AG08396 (cell line): ENCODE results near the gene TBC1D2B.
A peak's percentile ranks its signal among the peaks of the same experiment; 100 is the strongest.
"Not testable (repeated sequence)": the region's sequence is repeated elsewhere in the genome, so short reads cannot be mapped to it uniquely, and the experiment has no call there.

ENCODE experiments used
- DNase-seq: peaks from one replicate; pipeline ENCODE4 v3.0.0; 2012; ENCODE audit warnings: low spot score, mixed read lengths

Gene TBC1D2B

DNA sequence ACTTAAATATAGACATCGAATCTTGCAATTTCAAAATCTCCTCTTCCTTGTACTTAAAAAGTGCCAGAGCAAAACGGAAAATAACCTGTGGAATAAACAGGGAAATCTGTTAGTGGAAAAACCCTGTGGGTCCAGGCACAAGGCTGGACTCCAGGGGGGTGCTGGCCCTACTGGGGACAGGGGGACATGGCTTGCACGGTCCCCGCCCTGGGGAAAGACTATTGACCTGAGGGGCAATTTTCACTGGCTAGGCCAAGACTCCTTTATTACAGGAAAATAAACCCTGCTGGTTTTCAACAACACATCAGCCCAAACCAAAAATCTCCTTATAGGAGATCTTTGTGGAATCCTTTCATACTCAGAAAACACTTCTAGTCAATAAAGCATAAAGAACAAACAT lies 75.9 kb downstream of the TBC1D2B start:
- DNase-seq, result no peak

GRCh38 chr15:78000927-78001249 lies 76.6 kb downstream of the TBC1D2B start:
- DNase-seq, result no peak

GRCh38 chr15:78000091-78000926 lies 77.2 kb downstream of the TBC1D2B start:
- peak; percentile 48 for DNase-seq

- DNase-seq, result no peak
Observed at GRCh38 chr15:77999486-77999885, 78.0 kb downstream of the TBC1D2B start.

DNA sequence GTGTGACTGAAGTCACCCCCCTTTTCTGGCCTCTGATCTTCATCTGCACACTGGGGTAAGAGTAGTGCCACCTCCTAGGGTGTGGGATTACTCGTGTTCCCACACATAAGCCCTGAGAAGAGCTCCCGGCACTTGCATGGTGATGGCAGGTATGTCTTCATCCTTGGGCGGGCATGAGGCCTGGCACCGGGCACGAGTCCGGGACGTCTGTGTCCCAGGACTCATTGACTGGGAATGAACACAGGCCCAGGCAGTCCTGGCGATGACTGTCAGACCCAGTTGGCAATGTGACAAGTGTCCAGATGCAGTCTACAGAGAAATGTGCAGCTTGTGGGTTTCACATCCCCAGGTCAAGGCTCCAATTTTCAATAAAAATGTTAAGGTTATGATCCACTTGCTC lies 78.9 kb downstream of the TBC1D2B start:
- DNase-seq, result no peak

DNA sequence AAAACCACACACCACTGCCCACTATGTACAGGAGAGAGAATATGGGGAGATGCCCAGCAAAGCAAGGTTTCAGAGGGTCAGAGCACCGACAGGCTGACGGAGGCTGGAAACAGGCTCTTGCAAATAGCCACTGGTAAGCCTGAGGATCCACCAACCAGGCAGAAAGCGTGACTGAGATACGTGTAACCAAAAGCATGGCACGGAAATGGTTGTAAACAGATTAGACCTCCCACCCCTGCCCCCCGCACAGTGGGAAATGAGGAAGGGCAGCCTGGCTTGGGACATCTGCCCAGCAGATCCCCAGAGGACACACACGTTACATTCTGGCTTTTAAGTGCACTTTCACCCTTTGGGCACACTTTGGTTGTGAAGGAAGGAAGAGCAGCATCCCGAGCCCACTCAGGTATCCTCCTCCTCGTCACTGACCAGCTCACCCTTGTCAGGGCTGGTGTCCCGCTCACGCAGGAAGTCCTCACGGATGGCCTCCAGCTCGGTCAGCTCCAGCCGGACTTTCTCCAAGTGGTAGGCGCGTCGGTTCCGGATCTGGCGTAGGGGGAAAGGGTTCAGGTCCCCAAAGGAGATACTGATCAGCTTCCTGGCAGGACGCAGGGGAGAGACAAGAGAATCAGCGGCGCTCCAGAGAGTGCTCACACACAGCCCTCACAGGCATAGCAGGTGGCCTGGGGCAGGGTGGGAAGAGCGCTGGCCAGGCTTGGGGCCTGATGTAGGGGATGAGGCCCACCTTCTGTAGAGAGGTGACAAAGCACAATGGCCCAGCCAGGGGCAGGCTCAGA lies 79.6 kb downstream of the TBC1D2B start:
- DNase-seq, result not testable (repeated sequence)

- not testable (repeated sequence) for DNase-seq
Observed at GRCh38 chr15:77997221-77997620, 80.3 kb downstream of the TBC1D2B start.

DNA sequence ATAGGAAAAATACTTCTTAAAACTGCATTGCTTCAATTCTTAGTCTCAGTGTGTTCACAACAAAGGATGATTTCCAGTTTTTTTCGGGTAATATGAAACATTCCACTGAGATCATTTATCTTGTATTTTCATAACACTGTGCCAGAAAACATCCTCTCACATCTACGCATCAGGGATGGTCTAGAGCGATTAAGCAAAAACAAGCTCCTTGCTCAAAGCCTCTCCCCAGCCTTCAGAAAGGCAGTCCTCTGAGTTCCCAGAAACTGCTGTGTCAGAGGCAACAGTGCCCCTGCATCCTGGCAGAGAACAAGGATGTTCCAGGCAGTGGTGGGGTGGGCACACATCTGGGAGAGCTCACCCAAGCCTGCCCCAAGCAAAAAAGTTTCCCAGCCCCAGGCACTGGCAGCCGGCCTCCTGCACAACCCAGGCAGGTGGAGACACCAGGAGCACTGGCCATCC lies 80.8 kb downstream of the TBC1D2B start:
- not testable (repeated sequence) for DNase-seq

GRCh38 chr15:77996226-77996625 lies 81.3 kb downstream of the TBC1D2B start:
- DNase-seq, result not testable (repeated sequence)

- not testable (repeated sequence) for DNase-seq
Observed at GRCh38 chr15:77995537-77995918, 82.0 kb downstream of the TBC1D2B start.

DNA sequence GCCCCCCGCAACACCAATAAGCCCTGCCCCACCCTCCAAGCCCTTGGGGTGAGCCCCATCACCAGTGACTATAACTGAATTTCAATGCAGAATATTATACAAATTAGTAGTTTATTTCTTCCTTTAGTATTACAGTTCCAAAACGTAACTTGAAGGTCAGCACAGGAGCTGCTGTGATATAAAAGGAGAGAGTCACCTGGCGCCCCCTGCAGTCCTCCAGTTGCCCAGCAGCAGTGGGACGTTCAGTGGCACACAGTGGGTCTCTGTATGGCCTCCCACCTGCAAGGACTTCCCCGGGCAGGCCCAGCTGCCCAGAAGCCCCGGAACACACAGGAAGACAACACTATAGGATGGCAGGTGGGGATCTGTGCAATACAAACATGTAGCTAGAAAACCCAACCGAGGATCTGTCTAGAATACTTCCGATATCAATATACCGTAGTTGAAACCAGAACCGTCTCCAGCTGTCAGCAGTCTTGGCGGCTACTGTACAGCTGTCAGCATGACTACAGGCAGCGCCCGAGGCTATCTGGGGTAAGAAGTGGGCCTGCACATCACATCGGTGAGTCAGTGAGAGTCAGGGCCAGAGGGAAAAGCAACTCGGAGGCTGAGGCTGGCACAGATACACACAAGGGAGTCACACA lies 82.5 kb downstream of the TBC1D2B start:
- DNase-seq, result peak; percentile 68

DNA sequence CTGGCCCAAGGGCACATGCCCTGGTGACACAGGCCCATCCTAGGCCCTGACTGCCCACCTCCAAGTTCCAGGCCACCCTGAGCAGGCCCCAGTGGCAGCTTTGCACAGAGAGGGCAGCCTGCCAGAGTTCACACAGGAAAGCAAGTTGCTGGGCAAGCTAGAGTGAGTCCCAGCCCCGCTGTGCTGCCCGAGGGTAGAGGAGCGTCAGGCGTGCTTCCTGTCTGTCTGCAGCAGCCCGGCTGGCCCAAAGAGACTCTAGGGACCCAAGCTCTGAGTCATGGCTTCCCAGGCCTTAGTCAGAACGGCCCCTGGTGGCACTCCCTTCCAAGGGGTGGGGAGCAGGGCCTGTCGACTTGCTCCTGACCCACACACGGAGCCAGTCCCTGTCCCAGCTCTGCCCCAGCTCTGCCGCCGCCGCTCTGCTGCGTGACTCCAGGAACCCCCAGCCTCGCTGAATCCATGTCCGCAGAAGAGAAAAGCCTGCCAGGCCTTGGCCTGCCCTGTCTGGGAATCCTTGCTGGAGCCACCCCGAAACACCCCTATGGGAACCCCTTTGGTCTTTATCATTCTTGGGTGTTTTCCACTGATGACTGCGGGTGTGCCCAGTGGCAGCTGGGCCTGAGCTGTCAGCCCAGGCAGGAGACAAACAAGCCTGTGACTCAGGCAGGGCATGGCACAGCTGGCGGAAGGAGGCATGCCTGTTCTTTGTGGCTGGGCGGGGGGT lies 83.4 kb downstream of the TBC1D2B start:
- peak; percentile 63 for DNase-seq

DNA sequence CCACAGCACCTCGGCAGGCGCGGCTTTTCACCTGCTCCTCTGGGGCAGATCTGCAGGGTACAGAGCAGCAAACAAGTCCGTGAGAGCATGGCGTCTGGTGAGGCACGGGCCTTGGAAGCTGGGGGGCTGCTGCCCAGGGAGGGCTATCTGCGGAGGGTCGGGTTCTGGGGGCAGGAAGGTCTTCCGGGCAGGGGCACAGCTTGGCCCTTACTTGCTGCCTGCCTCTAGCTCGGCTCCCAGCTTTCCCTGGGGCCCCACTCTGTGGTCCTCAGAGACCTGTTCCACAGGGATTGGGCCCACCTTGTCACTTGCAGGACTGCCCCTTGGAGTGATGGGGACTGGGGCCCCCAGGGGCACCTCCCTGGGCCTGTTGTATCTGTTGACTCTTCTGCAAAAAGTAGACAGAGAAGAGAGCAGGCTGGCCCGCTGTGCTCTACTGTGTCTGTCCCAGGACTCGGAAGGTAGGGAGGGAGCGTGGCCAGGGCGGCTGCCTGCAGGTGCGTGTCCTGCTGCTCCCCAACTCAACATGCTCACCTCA lies 84.1 kb downstream of the TBC1D2B start:
- no peak for DNase-seq

DNA sequence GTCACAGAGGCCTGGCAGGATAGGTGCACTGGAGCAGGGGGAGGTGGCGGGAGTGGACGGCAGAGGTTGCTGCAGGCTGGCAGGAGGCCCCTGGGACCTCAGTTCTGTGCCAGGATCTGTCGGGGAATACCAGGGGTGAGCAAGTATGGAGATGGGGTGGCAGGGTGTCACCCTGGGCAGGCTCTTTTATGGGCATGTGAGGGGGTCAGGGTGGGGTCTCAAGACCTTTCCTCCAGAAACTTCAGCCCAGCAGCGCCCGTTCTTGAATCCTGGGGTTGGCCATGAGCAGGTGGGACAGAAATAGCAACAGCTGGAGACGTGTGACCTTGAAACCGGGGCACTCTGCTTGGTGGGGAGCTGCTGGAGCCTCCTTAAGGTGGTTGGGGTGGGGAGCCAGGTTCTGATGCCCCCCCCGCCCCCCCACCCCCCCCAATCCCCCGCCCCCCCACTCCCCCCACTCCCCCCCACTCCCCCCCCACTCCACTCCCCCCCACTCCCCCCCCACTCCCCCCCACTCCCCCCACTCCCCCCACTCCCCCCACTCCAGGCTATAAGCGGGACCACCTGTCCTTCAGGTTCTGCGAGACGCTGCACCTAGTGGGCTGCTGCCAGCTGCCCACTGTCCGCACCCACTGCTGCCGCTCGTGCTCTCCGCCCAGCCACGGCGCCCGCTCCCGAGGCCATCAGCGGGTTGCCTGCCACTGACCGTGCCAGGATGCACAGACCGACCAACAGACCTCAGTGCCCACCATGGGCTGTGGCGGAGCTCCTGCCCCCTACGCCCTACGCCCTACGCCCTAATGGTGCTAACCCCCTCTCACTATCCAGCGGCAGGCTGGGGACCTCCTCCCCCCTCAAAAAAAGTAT lies 84.9 kb downstream of the TBC1D2B start:
- no peak for DNase-seq

DNA sequence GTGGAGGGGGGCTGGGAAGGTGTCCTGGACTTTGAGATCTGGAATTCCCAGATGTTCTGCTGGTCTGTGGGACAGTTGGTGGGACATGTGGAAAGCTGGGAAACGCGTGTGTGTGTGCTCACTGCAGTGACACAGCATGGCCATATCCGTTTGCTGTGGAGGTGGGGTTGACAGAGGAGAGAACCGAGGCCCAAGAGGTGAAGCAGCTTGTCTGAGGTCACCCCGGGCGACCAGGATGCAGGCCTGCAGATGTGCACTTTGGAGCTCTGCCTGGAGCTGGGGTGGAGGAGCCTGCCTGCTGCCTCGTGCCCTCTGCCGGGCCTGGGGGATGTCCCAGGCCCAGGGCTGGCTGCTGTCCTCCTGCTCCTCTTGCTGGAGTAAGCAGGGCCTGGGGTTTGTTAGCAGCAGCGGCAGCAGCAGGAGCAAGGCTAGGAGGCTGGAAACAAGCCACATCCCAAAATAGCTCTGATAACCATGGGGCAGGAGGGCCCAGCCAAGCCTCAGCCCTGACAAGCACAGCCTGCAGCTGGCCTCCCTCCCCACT lies 85.8 kb downstream of the TBC1D2B start:
- DNase-seq, result peak; percentile 61

DNA sequence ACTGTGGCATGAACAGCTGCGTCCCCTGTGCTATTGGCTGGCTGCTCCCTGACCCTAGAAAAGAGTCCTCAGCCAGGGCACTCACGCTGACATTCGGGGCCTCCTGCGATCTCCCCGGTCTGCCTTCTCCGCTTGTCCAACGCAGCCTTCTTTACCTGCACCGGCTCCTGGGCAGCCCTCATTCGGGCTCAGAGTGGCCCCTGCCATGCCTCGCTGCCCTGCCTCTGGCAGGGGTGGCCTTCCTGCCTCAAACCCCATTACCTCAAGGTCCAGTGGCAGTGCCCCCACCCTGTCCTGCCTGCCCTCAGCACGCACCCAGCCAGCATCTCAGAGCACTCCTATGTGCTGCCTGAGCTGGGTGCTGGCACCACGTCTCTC lies 86.5 kb downstream of the TBC1D2B start:
- DNase-seq, result no peak

GRCh38 chr15:77989296-77990143 lies 88.0 kb downstream of the TBC1D2B start:
- DNase-seq, result no peak

DNA sequence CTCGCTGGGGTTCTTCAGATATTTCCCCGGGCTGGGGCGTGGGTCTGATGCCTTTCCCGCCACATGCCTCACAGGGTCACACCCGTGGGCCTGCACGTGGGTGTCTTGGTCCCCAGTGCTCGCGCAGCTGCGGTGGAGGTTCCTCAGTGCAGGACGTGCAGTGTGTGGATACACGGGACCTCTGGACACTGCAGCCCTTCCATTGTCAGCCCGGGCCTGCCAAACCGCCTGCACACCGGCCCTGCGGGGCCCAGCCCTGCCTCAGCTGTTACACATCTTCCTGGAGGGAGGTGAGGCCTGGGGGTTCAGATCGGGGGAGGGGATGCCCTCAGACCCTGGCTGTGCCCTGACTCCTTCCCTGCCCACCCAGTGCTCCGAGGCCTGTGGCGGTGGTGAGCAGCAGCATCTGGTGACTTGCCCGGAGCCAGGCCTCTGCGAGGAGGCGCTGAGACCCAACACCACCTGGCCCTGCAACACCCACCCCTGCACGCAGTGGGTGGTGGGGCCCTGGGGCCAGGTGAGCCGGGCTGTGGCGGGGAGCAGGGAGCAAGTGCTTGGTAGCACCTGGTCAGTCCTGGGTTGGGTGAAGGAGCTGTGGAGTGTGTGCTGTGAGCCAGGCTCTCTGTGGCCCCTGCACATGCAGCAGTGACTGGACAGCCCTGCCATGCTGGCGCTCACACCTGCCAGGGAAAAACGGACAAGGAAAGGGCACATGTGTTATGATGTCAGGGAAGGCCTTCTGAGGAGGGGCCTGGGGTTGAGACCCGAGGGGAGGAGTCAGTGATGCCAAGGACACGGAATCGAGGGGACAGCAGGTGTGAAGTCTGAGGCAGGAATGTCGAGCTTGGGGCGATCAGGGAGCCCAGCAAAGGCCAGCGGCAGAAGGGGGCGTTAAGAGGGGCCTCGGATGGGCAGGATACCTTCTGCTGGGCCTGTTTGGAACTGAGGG lies 88.9 kb downstream of the TBC1D2B start:
- DNase-seq, result no peak
